H1 (cell line): ENCODE results near the gene ZSCAN18. TPM values are rescaled to one million over a fixed set of nuclear protein-coding genes. Genes with fewer than 3 reads are reported as not detected.

Experiments
- EGR1 ChIP-seq: IDR thresholded peaks from 2 replicates; pipeline ENCODE4 v1.6.1; 2011; ENCODE audit warnings: low read depth, low read length, borderline replicate concordance
- RXRA ChIP-seq: IDR thresholded peaks from 2 replicates; pipeline ENCODE4 v1.6.1; 2011; ENCODE audit warnings: low read depth, mild to moderate bottlenecking, low read length, moderate library complexity; ENCODE audit not compliant: insufficient read depth
- SIX5 ChIP-seq: IDR thresholded peaks from 2 replicates; pipeline ENCODE4 v1.6.1; 2011; ENCODE audit warnings: mild to moderate bottlenecking, low read depth, low read length
- TAF7 ChIP-seq: optimal IDR thresholded peaks from 2 replicates; pipeline ENCODE3; 2011; ENCODE audit warnings: low read depth, mild to moderate bottlenecking, inconsistent platforms, low read length, moderate library complexity, borderline replicate concordance
- polyA plus RNA-seq, 7 experiments: library from polyadenylated mRNA; depleted of rRNA in 3 of 7; stranded (reverse) in 5 of 7; unstranded in 2 of 7; fragments of >200 nt in 5 of 7; fragments of 200-250 nt in 2 of 7; gene quantifications; 1 replicate in 5 of 7; 2 replicates in 1 of 7; 4 replicates in 1 of 7; pipeline versions ENCODE4 v1.2.1 to v1.2.3, GENCODE V29; 2011 to 2013; ENCODE audit warnings: missing spikeins in 2 of 7, mixed read lengths in 2 of 7
- total RNA-seq: library from RNA; stranded (reverse); fragmentation: NEBNext Ultra II Directional; extraction: Animal tissue kit (Norgen Biotek cat#: 25700); gene quantifications from 2 replicates; pipeline ENCODE4 v1.2.1, GENCODE V29; 2021
- TF ChIP-seq, protein P1 (sequence below), 3 experiments: IDR thresholded peaks; 1 replicate in 2 of 3; 2 replicates in 1 of 3; pipeline versions ENCODE4 v1.5.1 to v1.6.1; 2011; ENCODE audit warnings: low read length in 3 of 3, mild to moderate bottlenecking in 3 of 3, inconsistent platforms in 2 of 3, low read depth in 1 of 3, moderate library complexity in 1 of 3; ENCODE audit not compliant: insufficient read depth in 1 of 3; ENCODE audit errors: control extremely low read depth in 1 of 3

ZSCAN18 gene
- total and polyA plus RNA-seq, 2 of the 8 experiments (the other 6 are each of a cell fraction or from before 2014, with no cell fraction given), result 37.0 to 41.4 TPM

GRCh38 chr19:58091251-58091995, 6.6 kb downstream of the ZSCAN18 start (continued):
- TF ChIP-seq TAF7 (no peak), SIX5 (no peak), RXRA (no peak), EGR1 (no peak)
- TF ChIP-seq, protein P1, sequence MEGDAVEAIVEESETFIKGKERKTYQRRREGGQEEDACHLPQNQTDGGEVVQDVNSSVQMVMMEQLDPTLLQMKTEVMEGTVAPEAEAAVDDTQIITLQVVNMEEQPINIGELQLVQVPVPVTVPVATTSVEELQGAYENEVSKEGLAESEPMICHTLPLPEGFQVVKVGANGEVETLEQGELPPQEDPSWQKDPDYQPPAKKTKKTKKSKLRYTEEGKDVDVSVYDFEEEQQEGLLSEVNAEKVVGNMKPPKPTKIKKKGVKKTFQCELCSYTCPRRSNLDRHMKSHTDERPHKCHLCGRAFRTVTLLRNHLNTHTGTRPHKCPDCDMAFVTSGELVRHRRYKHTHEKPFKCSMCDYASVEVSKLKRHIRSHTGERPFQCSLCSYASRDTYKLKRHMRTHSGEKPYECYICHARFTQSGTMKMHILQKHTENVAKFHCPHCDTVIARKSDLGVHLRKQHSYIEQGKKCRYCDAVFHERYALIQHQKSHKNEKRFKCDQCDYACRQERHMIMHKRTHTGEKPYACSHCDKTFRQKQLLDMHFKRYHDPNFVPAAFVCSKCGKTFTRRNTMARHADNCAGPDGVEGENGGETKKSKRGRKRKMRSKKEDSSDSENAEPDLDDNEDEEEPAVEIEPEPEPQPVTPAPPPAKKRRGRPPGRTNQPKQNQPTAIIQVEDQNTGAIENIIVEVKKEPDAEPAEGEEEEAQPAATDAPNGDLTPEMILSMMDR (IDR thresholded peaks at IDR 0.05; ENCODE audit: control extremely low read depth in 1 of 3, insufficient read depth in 1 of 3, low read depth in 1 of 3, low read length in 3 of 3), result peak in 1 of 3 experiments; percentile 23; a peak in 1 of 4 replicates
